Adrenal gland (tissue), 5 donors: ENCODE measurements around the gene POLR3A.

Source experiments
- POLR2A ChIP-seq, 2 donors: fragments of 450-650 bp; IDR thresholded peaks; one replicate each; pipeline ENCODE4 v1.6.1; 2017; ENCODE audit warnings: antibody characterized with exemption in 2 of 2, mild to moderate bottlenecking in 2 of 2, moderate library complexity in 1 of 2
- TF ChIP-seq, protein P1 (sequence below), 6 experiments: fragments of 450-650 bp in 4 of 6; fragments of 200-600 bp in 2 of 6; sonication (generic) in 1 of 6; IDR thresholded peaks; 1 replicate in 5 of 6; 2 replicates in 1 of 6; pipeline versions ENCODE4 v1.5.1 to v1.8.0; 2016 to 2021; ENCODE audit warnings: antibody characterized with exemption in 6 of 6, mild to moderate bottlenecking in 2 of 6, moderate library complexity in 1 of 6
- donor health status: DM: no; HTN: no; CAD: no.

GRCh38 chr10:78039743-78040142 lies 10.4 kb upstream of the POLR3A start:
- TF ChIP-seq, protein P1, sequence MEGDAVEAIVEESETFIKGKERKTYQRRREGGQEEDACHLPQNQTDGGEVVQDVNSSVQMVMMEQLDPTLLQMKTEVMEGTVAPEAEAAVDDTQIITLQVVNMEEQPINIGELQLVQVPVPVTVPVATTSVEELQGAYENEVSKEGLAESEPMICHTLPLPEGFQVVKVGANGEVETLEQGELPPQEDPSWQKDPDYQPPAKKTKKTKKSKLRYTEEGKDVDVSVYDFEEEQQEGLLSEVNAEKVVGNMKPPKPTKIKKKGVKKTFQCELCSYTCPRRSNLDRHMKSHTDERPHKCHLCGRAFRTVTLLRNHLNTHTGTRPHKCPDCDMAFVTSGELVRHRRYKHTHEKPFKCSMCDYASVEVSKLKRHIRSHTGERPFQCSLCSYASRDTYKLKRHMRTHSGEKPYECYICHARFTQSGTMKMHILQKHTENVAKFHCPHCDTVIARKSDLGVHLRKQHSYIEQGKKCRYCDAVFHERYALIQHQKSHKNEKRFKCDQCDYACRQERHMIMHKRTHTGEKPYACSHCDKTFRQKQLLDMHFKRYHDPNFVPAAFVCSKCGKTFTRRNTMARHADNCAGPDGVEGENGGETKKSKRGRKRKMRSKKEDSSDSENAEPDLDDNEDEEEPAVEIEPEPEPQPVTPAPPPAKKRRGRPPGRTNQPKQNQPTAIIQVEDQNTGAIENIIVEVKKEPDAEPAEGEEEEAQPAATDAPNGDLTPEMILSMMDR (IDR thresholded peaks at IDR 0.05) = no peak
- TF ChIP-seq POLR2A (IDR thresholded peaks at IDR 0.05) = no peak
